SHP77 (cell line): Measurements from ENCODE around the gene C2.
"Not testable (repeated sequence)": the region's sequence is repeated elsewhere in the genome, so short reads cannot be mapped to it uniquely, and the experiment has no call there.

Experiments used
- DNase-seq, 2 experiments: peaks; one replicate each; lab custom pipeline; 2025; lab: John Stamatoyannopoulos, UW

The C2 gene

DNA sequence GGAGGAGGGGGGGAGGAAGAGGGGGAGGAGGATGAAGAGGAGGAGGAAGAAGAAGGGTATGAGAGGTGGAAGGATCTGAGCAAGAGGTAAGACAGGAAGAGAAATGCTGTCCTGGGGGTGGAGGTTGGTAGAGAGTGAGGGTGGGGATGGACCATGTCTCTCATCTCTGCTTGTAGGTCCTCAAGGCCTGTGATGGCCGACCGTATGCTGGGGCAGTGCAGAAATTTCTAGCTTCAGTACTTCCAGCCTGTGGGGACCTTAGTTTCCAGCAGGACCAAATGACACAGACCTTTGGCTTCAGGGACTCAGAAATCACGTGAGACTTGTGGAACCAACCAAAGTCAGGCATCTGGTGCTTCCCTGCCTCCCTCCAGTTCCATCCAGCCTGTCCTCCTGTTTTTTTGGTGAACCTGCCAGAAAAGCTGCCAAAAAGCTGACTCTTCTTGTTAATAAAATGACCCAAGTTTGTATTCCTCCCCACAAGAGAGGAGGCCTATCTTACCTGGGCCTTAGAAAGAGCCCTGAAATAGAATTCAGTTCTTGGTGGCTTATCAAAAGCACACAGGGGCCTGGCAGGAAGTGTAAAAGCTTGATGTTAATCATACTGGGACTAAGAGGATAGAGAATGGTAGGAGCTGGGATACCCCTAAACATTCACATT is 51.9 kb downstream of the C2 start:
- no peak for DNase-seq

- DNase-seq: not testable (repeated sequence)
Measured at GRCh38 chr6:31980195-31980876, 52.8 kb downstream of the C2 start.

GRCh38 chr6:31980998-31981397 is 53.5 kb downstream of the C2 start:
- DNase-seq: not testable (repeated sequence)

- not testable (repeated sequence) for DNase-seq
Measured at GRCh38 chr6:31981744-31982143, 54.2 kb downstream of the C2 start, which contains the start of gene C4A. Gene C4A (plus strand): TSS chr6:31982057. CDS start chr6:31982108, 51 bp downstream.

- not testable (repeated sequence) for DNase-seq
Measured at GRCh38 chr6:31989363-31989762, 61.8 kb downstream of the C2 start.

DNA sequence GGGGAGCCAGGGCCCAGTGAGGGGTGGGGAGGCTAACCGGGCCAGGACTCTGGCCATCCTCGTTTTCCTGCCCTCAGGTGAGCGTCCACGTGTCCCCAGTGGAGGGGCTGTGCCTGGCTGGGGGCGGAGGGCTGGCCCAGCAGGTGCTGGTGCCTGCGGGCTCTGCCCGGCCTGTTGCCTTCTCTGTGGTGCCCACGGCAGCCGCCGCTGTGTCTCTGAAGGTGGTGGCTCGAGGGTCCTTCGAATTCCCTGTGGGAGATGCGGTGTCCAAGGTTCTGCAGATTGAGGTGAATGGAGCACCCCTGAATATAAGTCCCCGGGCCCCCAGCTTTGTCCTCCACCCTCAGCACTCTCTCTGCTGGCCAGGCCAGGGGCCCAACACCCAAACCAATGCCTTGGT is 66.9 kb downstream of the C2 start:
- DNase-seq: not testable (repeated sequence)
